Gastrocnemius medialis (tissue), 4 donors: ENCODE results near the gene ARHGAP6.

Source experiments
- CTCF ChIP-seq, 5 experiments: fragments of 450-650 bp in 3 of 5; fragments of 200-600 bp in 2 of 5; sonication (generic) in 2 of 5; IDR thresholded peaks in 4 of 5; conservative IDR thresholded peaks in 1 of 5; 1 replicate in 4 of 5; 2 replicates in 1 of 5; pipeline ENCODE4 v1.5.1; 2016 to 2019; ENCODE audit warnings: antibody characterized with exemption in 5 of 5, mild to moderate bottlenecking in 3 of 5, moderate library complexity in 3 of 5
- POLR2A ChIP-seq, 2 donors: fragments of 450-650 bp; IDR thresholded peaks; one replicate each; pipeline ENCODE4 v1.6.1; 2017; ENCODE audit warnings: antibody characterized with exemption in 2 of 2, mild to moderate bottlenecking in 2 of 2, moderate library complexity in 2 of 2

DNA sequence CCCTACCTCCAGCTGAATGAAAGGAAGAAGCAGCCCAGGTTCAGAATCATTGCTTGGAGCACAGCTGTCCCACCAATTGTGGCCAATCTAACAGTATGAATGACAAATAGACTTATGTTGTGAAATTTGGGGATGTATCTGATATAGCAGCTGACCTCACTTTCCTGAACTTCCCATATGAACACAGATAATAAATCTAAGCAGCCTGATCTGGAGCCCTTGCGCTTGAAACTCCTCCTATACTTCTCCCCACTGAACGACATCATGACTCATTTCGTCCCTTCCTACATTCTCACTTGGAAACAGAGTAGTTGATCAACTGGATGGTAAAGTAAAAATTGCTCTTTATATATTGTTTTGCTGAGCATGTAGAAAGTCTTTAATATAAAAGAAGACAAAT, 396.7 kb downstream of the ARHGAP6 start:
- no peak for TF ChIP-seq CTCF (IDR thresholded peaks at IDR 0.05 in 4 of 5, conservative IDR thresholded peaks at IDR 0.05 in 1 of 5)
- no peak for TF ChIP-seq POLR2A (IDR thresholded peaks at IDR 0.05)
